ENCODE measurements around the gene PTPN4. TPM values are rescaled to one million over a fixed set of nuclear protein-coding genes. Genes with fewer than 3 reads are reported as not detected.

Gene PTPN4
- total and polyA plus RNA-seq, 10 of the 15 experiments (the other 5 are each of a cell fraction or from before 2014, with no cell fraction given), result 5.0 to 29.7 (median 23.7) TPM

GRCh38 chr2:119760956-119761275 lies 1.2 kb downstream of the PTPN4 start:
- ChIA-PET RAD21 (ENCODE audit: unreplicated experiment) (interaction anchor here (0.6 to 1.4 kb wide), 6 partner anchors 8 to 472 kb away, joined by 3 to 5 read pairs (median 4); no protein-coding TSS in a partner anchor), POLR2A (interaction anchor here (1.4 kb wide), 1 partner anchor 252 kb away, joined by 4 read pairs; the partner anchor contains the start of gene EPB41L5), SMC1A (ENCODE audit: uncharacterized antibody, unreplicated experiment) (interaction anchor here (1.0 to 2.2 kb wide), 12 partner anchors 8 to 551 kb away, joined by 3 to 14 read pairs (median 4); partner anchors contain the start of gene TMEM177), CTCF (interaction anchor here (0.7 to 2.4 kb wide), 14 partner anchors 8 to 493 kb away, joined by 3 to 20 read pairs (median 4); no protein-coding TSS in a partner anchor)
- DNase-seq (ENCODE audit: low read depth, low spot score) (no peak), FAIRE-seq (no peak), ATAC-seq (no peak)
- peak overlapping the region; percentile 61 for H3K4me2 ChIP-seq (ENCODE audit: control insufficient read depth, insufficient read depth)
- peak overlapping the region; percentile 30 for H3K27ac ChIP-seq (ENCODE audit: control insufficient read depth, insufficient read depth)
- peak overlapping the region; percentile 89 for H3K9ac ChIP-seq (ENCODE audit: control insufficient read depth, insufficient read depth, low read length)
- no TSS peak for BruUV-seq (replicated peaks)
- in situ Hi-C loops (cut with MboI), result no loop called here
- H3K27me3 ChIP-seq (replicated peaks in 1 of 2; ENCODE audit: control insufficient read depth in 2 of 2, insufficient read depth in 2 of 2, low read length in 1 of 2), result no peaks in the 10 kb centered on the region
- peak overlapping the region; percentile 98 for H3K4me3 ChIP-seq
- peak overlapping the region; percentile 20; the same call in 1 of the 2 replicates for H2AFZ ChIP-seq (ENCODE audit: control insufficient read depth, low read depth, low read length)
- H3K4me1 ChIP-seq (ENCODE audit: control insufficient read depth, insufficient read depth, low read length), result no peaks in the 10 kb centered on the region
- no peaks in the 10 kb centered on the region for H3K36me3 ChIP-seq (ENCODE audit: control insufficient read depth in 2 of 2, insufficient read depth in 2 of 2, low read length in 1 of 2)
- H3K9me3 ChIP-seq (replicated peaks; ENCODE audit: control insufficient read depth, insufficient read depth, low read length), result no peaks in the 10 kb centered on the region
- peaks cover 57% of the 10 kb centered on the region for H3K79me2 ChIP-seq (ENCODE audit: control insufficient read depth, insufficient read depth, low read length)
- no peaks in the 10 kb centered on the region for H4K20me1 ChIP-seq (ENCODE audit: control insufficient read depth, insufficient read depth)
- TF ChIP-seq USF1 (IDR thresholded peaks at IDR 0.05; ENCODE audit: borderline replicate concordance, extremely low read length, insufficient read depth, low read depth, low read length), result no peak
- intact Hi-C loops (cut with micrococcal nuclease; ENCODE audit: unreplicated experiment), result loop anchor here (2.0 kb wide), 1 partner anchor 66 kb away; no protein-coding TSS in a partner anchor
- 0% methylated on average over 4 of the region's 4 CpGs for WGBS (ENCODE audit: insufficient coverage, insufficient replicate concordance, low lambda C conversion rate, missing lambda C conversion rate)

- 0 out of 2 replicates have a peak overlapping the region, but pooled peaks have one; percentile 25 for H3K4me2 ChIP-seq (ENCODE audit: control insufficient read depth, insufficient read depth)
- CTCF ChIA-PET, result interaction anchor here (1.5 to 1.8 kb wide), 2 partner anchors 34 to 62 kb away, joined by 3 to 5 read pairs; no protein-coding TSS in a partner anchor
Measured at GRCh38 chr2:119764832-119765231, 5.1 kb downstream of the PTPN4 start.

More at GRCh38 chr2:119764832-119765231, 5.1 kb downstream of the PTPN4 start:
- Histone ChIP-seq H3K36me3 (ENCODE audit: control insufficient read depth in 2 of 2, insufficient read depth in 2 of 2, low read length in 1 of 2) (no peaks in the 10 kb centered on the region), H2AFZ (ENCODE audit: control insufficient read depth, low read depth, low read length) (no peak overlapping the region), H3K4me3 (no peak overlapping the region), H4K20me1 (ENCODE audit: control insufficient read depth, insufficient read depth) (no peaks in the 10 kb centered on the region), H3K27me3 (replicated peaks in 1 of 2; ENCODE audit: control insufficient read depth in 2 of 2, insufficient read depth in 2 of 2, low read length in 1 of 2) (no peaks in the 10 kb centered on the region), H3K79me2 (ENCODE audit: control insufficient read depth, insufficient read depth, low read length) (peaks cover 62% of the 10 kb centered on the region), H3K9me3 (replicated peaks; ENCODE audit: control insufficient read depth, insufficient read depth, low read length) (no peaks in the 10 kb centered on the region), H3K4me1 (ENCODE audit: control insufficient read depth, insufficient read depth, low read length) (no peaks in the 10 kb centered on the region), H3K27ac (ENCODE audit: control insufficient read depth, insufficient read depth) (no peak overlapping the region), H3K9ac (ENCODE audit: control insufficient read depth, insufficient read depth, low read length) (no peak overlapping the region)
- 98% methylated on average over 4 of the region's 4 CpGs for WGBS (ENCODE audit: insufficient coverage, insufficient replicate concordance, low lambda C conversion rate, missing lambda C conversion rate)
- DNase-seq (ENCODE audit: low read depth, low spot score) (no peak), FAIRE-seq (no peak), ATAC-seq (no peak)
- BruUV-seq (replicated peaks), result no TSS peak
- in situ Hi-C loops (cut with MboI) (no loop called here), intact Hi-C loops (cut with micrococcal nuclease; ENCODE audit: unreplicated experiment) (no loop called here)
- SMC1A ChIA-PET (ENCODE audit: uncharacterized antibody, unreplicated experiment), result interaction anchor here (1.6 to 2.0 kb wide), 2 partner anchors 10 to 12 kb away, joined by 5 to 6 read pairs; no protein-coding TSS in a partner anchor
- POLR2A ChIA-PET, result no interaction called here
- RAD21 ChIA-PET (ENCODE audit: unreplicated experiment), result no interaction called here
- TF ChIP-seq BCL3 (IDR thresholded peaks at IDR 0.05; ENCODE audit: borderline replicate concordance, insufficient read depth, low read depth, low read length, poor library complexity, severe bottlenecking), result peak; percentile 47
- no peak for TF ChIP-seq RELB (IDR thresholded peaks at IDR 0.05; ENCODE audit: low read depth)

All from GM12878 (cell line).